OCI-LY3 (cell line): ENCODE measurements around the gene KCNA2.

Source experiments
- EZH2phosphoT487 ChIP-seq: fragments of 200-600 bp; shearing (Covaris generic); IDR thresholded peaks from 2 replicates; pipeline ENCODE4 v1.6.1; 2018; ENCODE audit warnings: antibody characterized with exemption, mixed run types, low read depth
- TF ChIP-seq, protein P1 (sequence below): fragments of 200-600, 300-600 bp; sonication (generic); IDR thresholded peaks from 2 replicates; pipeline ENCODE4 v1.5.1; 2014; ENCODE audit warnings: antibody characterized with exemption, low read length, low read depth

DNA sequence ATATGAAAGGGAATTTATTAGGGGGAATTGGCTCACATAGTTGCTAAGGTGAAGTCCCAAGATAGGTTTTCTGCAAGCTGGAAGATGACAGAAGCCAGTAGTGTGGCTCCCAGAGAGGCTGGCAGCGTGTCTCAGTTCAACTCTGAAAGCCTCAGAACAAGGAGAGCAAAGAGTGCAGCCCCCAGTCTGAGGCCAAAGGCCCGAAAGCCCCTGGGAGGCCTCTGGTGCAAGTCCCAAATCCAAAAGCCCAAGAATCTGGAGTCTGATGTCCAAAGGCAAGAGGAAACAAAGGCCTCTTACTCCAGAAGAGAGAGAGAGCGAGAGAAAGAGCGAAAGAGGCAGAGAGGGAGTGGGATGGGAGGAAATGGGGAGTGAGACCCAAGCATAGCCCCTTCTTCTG lies 18.3 kb downstream of the KCNA2 start:
- TF ChIP-seq, protein P1, sequence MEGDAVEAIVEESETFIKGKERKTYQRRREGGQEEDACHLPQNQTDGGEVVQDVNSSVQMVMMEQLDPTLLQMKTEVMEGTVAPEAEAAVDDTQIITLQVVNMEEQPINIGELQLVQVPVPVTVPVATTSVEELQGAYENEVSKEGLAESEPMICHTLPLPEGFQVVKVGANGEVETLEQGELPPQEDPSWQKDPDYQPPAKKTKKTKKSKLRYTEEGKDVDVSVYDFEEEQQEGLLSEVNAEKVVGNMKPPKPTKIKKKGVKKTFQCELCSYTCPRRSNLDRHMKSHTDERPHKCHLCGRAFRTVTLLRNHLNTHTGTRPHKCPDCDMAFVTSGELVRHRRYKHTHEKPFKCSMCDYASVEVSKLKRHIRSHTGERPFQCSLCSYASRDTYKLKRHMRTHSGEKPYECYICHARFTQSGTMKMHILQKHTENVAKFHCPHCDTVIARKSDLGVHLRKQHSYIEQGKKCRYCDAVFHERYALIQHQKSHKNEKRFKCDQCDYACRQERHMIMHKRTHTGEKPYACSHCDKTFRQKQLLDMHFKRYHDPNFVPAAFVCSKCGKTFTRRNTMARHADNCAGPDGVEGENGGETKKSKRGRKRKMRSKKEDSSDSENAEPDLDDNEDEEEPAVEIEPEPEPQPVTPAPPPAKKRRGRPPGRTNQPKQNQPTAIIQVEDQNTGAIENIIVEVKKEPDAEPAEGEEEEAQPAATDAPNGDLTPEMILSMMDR, result no peak
- no peak for TF ChIP-seq EZH2phosphoT487
